ENCODE data around the gene IL10RA.

The IL10RA gene

DNA sequence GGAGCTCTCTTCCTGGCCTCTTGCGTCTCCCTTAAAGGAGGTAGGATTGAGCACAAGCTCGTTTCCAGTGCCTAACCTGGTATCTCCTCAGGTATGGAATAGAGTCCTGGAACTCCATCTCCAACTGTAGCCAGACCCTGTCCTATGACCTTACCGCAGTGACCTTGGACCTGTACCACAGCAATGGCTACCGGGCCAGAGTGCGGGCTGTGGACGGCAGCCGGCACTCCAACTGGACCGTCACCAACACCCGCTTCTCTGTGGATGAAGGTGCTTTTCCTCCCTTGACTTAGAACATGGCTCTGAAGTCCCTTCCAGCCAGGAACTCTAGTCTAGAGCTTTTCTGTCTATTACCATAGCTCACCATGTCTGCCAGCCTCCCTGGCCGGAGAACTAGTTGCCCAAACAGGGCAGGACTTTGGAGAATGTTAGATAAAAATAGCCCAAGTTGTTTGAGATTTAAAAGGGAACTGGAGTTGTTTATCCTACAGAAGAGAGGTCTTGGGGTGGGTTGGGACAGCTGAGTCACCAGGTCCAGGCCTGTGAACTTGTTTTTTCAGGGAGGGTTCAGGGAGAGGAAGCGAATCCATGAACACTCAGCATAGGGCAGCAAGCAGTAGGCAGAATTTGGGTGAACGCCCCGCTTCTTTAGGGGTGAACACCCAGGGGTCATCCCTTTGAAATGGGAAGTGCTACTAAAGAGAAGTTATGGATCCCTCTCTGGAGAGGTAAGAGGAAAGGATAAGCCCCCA, 3.3 kb downstream of the IL10RA start:
- Histone ChIP-seq H3K4me1 (peaks cover 33 to 95% (median 52%) of the 10 kb centered on the region in 10 experiments), H3K27ac (peak overlapping the region in 5 of 11 experiments; percentile 28 to 85 (median 75); a peak in 9 of 22 replicates), H3K9me3 (replicated peaks in 1 of 11) (no peaks in the 10 kb centered on the region), H3K9ac (peak overlapping the region in 4 of 11 experiments; percentile 28 to 96 (median 85); a peak in 7 of 22 replicates), H3K27me3 (peaks cover 0 to 55% (median 48%) of the 10 kb centered on the region in 11 experiments; a peak in 18 of 22 replicates), H3K4me2 (peak overlapping the region in 5 of 11 experiments; percentile 96 to 100 (median 99); a peak in 10 of 22 replicates), H3K36me3 (peaks cover 0 to 79% (median 0%) of the 10 kb centered on the region in 11 experiments; a peak in 6 of 22 replicates), H3K4me3 (peak overlapping the region in 3 of 10 experiments; percentile 73 to 89 (median 87); a peak in 6 of 20 replicates), H4K20me1 (peaks cover 0 to 72% (median 0%) of the 10 kb centered on the region in 11 experiments; a peak in 4 of 22 replicates)
- TF ChIP-seq Cebpa-rat (IDR thresholded peaks at IDR 0.05) = no peak

DNA sequence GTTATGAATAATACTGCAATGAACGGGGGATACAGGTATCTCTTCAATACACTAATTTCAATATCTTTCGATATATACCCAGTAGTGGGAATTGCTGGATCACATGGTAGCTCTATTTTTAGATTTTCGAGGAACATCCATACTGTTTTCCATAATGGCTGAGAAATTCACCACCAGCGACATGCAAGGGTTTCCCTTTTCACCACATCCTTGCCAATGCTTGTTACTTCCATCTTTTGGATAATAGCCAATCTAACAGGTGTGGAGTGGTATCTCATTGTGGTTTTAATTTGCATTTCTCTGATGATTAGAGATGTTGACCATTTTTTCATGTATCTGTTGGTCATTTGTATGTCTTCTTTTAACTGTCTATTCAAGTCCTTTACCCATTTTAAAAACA, 5.9 kb downstream of the IL10RA start:
- no peak overlapping the region for H3K27ac ChIP-seq
- peaks cover 0 to 100% (median 0%) of the 10 kb centered on the region in 11 experiments; a peak in 7 of 22 replicates for H3K36me3 ChIP-seq
- H3K9me3 ChIP-seq (replicated peaks in 1 of 11) = no peaks in the 10 kb centered on the region
- H3K9ac ChIP-seq = peak overlapping the region in 1 of 11 experiments; percentile 96; a peak in 2 of 22 replicates
- peaks cover 0 to 98% (median 0%) of the 10 kb centered on the region in 11 experiments; a peak in 4 of 22 replicates for H4K20me1 ChIP-seq
- H3K4me2 ChIP-seq = peak overlapping the region in 3 of 11 experiments; percentile 67 to 100 (median 99); a peak in 6 of 22 replicates
- peaks cover 14 to 89% (median 36%) of the 10 kb centered on the region in 10 experiments for H3K4me1 ChIP-seq
- H3K4me3 ChIP-seq = peak overlapping the region in 2 of 10 experiments; percentile 87 to 89; a peak in 4 of 20 replicates
- TF ChIP-seq Cebpa-rat (IDR thresholded peaks at IDR 0.05) = no peak
- peaks cover 0 to 29% (median 23%) of the 10 kb centered on the region in 11 experiments; a peak in 18 of 22 replicates for H3K27me3 ChIP-seq

GRCh38 chr11:117992620-117993019, 6.4 kb downstream of the IL10RA start:
- H3K9ac ChIP-seq = peak overlapping the region in 1 of 11 experiments; percentile 96; a peak in 1 of 22 replicates
- peaks cover 9 to 94% (median 31%) of the 10 kb centered on the region in 10 experiments for H3K4me1 ChIP-seq
- peaks cover 0 to 100% (median 0%) of the 10 kb centered on the region in 11 experiments; a peak in 4 of 22 replicates for H4K20me1 ChIP-seq
- H3K4me3 ChIP-seq = peak overlapping the region in 2 of 10 experiments; percentile 87 to 89; a peak in 4 of 20 replicates
- peak overlapping the region in 3 of 11 experiments; percentile 67 to 100 (median 99); a peak in 6 of 22 replicates for H3K4me2 ChIP-seq
- H3K36me3 ChIP-seq = peaks cover 0 to 100% (median 0%) of the 10 kb centered on the region in 11 experiments; a peak in 7 of 22 replicates
- TF ChIP-seq Cebpa-rat (IDR thresholded peaks at IDR 0.05) = peak in 6 of 11 experiments; percentile 42 to 81 (median 62); a peak in 8 of 22 replicates
- H3K9me3 ChIP-seq (replicated peaks in 1 of 11) = no peaks in the 10 kb centered on the region
- H3K27me3 ChIP-seq = peaks cover 0 to 24% (median 18%) of the 10 kb centered on the region in 11 experiments; a peak in 18 of 22 replicates
- H3K27ac ChIP-seq = peak overlapping the region in 2 of 11 experiments; percentile 35 to 41; a peak in 2 of 22 replicates

DNA sequence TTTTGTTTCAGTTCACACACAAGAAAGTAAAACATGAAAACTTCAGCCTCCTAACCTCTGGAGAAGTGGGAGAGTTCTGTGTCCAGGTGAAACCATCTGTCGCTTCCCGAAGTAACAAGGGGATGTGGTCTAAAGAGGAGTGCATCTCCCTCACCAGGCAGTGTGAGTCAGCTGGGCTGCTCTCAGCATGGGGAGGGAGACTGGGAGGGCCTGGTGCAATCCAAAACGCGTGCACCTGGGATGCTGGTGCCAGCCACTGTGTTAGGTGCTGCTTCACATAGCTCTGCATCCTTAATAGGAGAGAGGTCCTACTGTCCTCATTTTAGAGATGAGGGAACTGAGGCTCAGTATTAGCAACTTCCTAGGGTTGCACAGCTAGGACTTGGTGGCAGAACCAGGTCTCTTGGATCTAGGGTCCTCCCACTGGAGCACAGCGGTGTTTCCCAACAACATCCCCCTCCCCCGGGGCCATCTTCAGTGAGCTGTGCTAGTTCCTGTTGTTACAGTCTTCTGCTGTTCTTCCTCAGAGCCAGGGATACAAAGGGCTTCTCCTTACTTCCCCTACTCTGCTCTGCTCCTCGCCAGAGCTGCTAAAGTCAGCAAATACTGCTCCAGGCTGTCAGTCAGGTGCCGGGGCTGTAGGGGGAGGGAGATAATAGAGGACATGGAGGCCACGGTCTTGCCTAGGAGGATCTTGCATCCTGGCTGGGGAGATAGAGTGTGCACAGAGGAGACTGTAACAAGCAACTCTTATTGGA, 8.0 kb downstream of the IL10RA start:
- Histone ChIP-seq H3K4me3 (peak overlapping the region in 2 of 10 experiments; percentile 14 to 89; a peak in 3 of 20 replicates), H3K9me3 (replicated peaks in 1 of 11) (no peaks in the 10 kb centered on the region), H4K20me1 (peaks cover 0 to 100% (median 0%) of the 10 kb centered on the region in 11 experiments; a peak in 4 of 22 replicates), H3K4me2 (peak overlapping the region in 9 of 11 experiments; percentile 19 to 100 (median 67); a peak in 14 of 22 replicates), H3K4me1 (peaks cover 0 to 100% (median 16%) of the 10 kb centered on the region in 10 experiments; a peak in 14 of 20 replicates), H3K27ac (peak overlapping the region in 5 of 11 experiments; percentile 10 to 50 (median 41); a peak in 6 of 22 replicates), H3K9ac (peak overlapping the region in 1 of 11 experiments; percentile 96; a peak in 1 of 22 replicates), H3K36me3 (peaks cover 0 to 100% (median 0%) of the 10 kb centered on the region in 11 experiments; a peak in 7 of 22 replicates), H3K27me3 (peaks cover 0 to 9% (median 2%) of the 10 kb centered on the region in 11 experiments; a peak in 8 of 22 replicates)
- TF ChIP-seq Cebpa-rat (IDR thresholded peaks at IDR 0.05) = no peak

GRCh38 chr11:117995472-117995871, 9.3 kb downstream of the IL10RA start:
- peaks cover 0 to 100% (median 0%) of the 10 kb centered on the region in 11 experiments; a peak in 7 of 22 replicates for H3K36me3 ChIP-seq
- H3K4me1 ChIP-seq = peaks cover 0 to 100% (median 11%) of the 10 kb centered on the region in 10 experiments; a peak in 14 of 20 replicates
- no peaks in the 10 kb centered on the region for H3K9me3 ChIP-seq (replicated peaks in 1 of 11)
- peak overlapping the region in 1 of 11 experiments; percentile 25; a peak in 1 of 22 replicates for H3K9ac ChIP-seq
- no peak overlapping the region for H3K27ac ChIP-seq
- no peak for TF ChIP-seq Cebpa-rat (IDR thresholded peaks at IDR 0.05)
- peak overlapping the region in 3 of 11 experiments; percentile 67 to 100 (median 99); a peak in 6 of 22 replicates for H3K4me2 ChIP-seq
- no peak overlapping the region; a peak in 1 of 20 replicates for H3K4me3 ChIP-seq
- H4K20me1 ChIP-seq = peaks cover 0 to 100% (median 0%) of the 10 kb centered on the region in 11 experiments; a peak in 4 of 22 replicates
- H3K27me3 ChIP-seq = no peaks in the 10 kb centered on the region

DNA sequence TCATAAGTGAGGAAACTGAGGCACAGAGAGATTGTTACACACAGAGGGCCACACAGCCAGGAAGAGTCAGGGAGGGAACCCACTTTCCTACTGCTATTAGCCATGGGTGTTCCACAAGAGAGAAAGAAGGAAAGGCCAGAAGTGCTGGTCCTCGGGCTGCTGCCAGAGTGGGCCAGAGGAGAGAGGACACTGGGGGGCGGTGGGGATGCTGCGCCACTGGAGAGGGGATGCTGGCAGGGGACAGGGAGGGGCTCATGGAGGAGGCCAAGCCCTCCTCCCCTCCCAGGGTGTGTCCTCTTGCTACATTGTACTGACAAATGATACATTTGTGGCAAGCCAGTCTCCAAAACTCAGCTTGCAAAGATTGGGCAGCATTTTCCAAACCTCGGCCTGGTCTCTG, 9.9 kb downstream of the IL10RA start:
- H3K27ac ChIP-seq = no peak overlapping the region; a peak in 1 of 22 replicates
- TF ChIP-seq Cebpa-rat (IDR thresholded peaks at IDR 0.05) = no peak
- peaks cover 0 to 98% (median 0%) of the 10 kb centered on the region in 11 experiments; a peak in 4 of 22 replicates for H4K20me1 ChIP-seq
- peak overlapping the region in 2 of 11 experiments; percentile 99 to 100; a peak in 4 of 22 replicates for H3K4me2 ChIP-seq
- no peak overlapping the region for H3K4me3 ChIP-seq
- no peaks in the 10 kb centered on the region for H3K9me3 ChIP-seq (replicated peaks in 1 of 11)
- peaks cover 0 to 100% (median 0%) of the 10 kb centered on the region in 11 experiments; a peak in 7 of 22 replicates for H3K36me3 ChIP-seq
- H3K27me3 ChIP-seq = no peaks in the 10 kb centered on the region
- H3K9ac ChIP-seq = peak overlapping the region in 1 of 11 experiments; percentile 25; a peak in 1 of 22 replicates
- peaks cover 0 to 100% (median 12%) of the 10 kb centered on the region in 10 experiments; a peak in 14 of 20 replicates for H3K4me1 ChIP-seq

GRCh38 chr11:117997406-117997805, 11.2 kb downstream of the IL10RA start:
- peaks cover 0 to 85% (median 0%) of the 10 kb centered on the region in 11 experiments; a peak in 3 of 22 replicates for H4K20me1 ChIP-seq
- H3K4me3 ChIP-seq = no peak overlapping the region
- peaks cover 0 to 92% (median 0%) of the 10 kb centered on the region in 11 experiments; a peak in 7 of 22 replicates for H3K36me3 ChIP-seq
- H3K27me3 ChIP-seq = no peaks in the 10 kb centered on the region
- no peak overlapping the region for H3K27ac ChIP-seq
- peaks cover 10 to 100% (median 25%) of the 10 kb centered on the region in 10 experiments for H3K4me1 ChIP-seq
- H3K4me2 ChIP-seq = peak overlapping the region in 2 of 11 experiments; percentile 99 to 100; a peak in 4 of 22 replicates
- 0 out of 22 replicates have a peak overlapping the region, but pooled peaks of 1 of the 11 experiments have one; percentile 12 for H3K9ac ChIP-seq
- H3K9me3 ChIP-seq (replicated peaks in 1 of 11) = no peaks in the 10 kb centered on the region
- no peak for TF ChIP-seq Cebpa-rat (IDR thresholded peaks at IDR 0.05)

All from BLaER1 treated with 17β-estradiol and CSF1 and Interleukin-3, amounts not matched to agents 10 nM and 100 nM (cell line).